Caki2 (cell line): ENCODE results near the gene PTK7. TPM values are rescaled to one million over a fixed set of nuclear protein-coding genes. Genes with fewer than 3 reads are reported as not detected.

ENCODE experiments used
- DNase-seq: peaks from one replicate; pipeline ENCODE4 v3.0.0-alpha.2; 2015; ENCODE audit warnings: low read depth
- in situ Hi-C: cut with HindIII; loops from 2 replicates; pipeline ENCODE4 v1.10.0; 2016; ENCODE audit warnings: low sequenced_read_pairs, low pct_unique_long_range_greater_than_20kb, mixed read lengths
- total RNA-seq: library from RNA; depleted of rRNA; stranded (reverse); fragments of >200 nt; shearing (Covaris generic); gene quantifications from 2 replicates; pipeline ENCODE4 v1.2.3, GENCODE V29; 2014; ENCODE audit warnings: low replicate concordance

The PTK7 gene
- total RNA-seq, 1 experiment from 2014 or later = 69.5 TPM

GRCh38 chr6:43163899-43164298, 87.8 kb downstream of the PTK7 start:
- in situ Hi-C loops = no loop called here
- no peak for DNase-seq

DNA sequence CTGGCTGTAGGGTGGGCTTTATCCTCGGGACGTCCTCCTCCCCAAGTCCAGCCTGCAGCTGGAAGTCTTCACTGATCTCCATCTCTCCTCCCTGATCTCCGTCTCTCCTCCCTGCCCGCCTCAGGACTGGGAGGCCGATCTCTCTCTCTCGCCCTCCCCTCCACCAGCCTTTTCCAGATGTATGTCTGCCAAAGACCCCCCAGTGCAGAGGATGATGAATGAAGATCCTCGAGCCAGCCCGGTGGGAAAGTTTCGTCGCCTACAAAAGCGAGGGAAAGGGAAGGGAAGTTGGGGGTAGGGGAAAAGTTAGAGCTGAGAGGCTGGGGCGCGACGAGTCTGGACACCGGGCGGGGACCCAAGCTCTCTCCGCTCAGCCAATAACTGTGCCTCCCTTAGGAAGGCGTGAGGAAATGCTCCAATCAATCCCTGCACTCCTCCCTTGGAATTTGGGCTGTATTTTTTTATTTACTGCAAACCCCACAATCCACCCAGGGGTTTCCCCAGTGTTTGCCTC, 94.4 kb downstream of the PTK7 start:
- in situ Hi-C loops = no loop called here
- DNase-seq = no peak

DNA sequence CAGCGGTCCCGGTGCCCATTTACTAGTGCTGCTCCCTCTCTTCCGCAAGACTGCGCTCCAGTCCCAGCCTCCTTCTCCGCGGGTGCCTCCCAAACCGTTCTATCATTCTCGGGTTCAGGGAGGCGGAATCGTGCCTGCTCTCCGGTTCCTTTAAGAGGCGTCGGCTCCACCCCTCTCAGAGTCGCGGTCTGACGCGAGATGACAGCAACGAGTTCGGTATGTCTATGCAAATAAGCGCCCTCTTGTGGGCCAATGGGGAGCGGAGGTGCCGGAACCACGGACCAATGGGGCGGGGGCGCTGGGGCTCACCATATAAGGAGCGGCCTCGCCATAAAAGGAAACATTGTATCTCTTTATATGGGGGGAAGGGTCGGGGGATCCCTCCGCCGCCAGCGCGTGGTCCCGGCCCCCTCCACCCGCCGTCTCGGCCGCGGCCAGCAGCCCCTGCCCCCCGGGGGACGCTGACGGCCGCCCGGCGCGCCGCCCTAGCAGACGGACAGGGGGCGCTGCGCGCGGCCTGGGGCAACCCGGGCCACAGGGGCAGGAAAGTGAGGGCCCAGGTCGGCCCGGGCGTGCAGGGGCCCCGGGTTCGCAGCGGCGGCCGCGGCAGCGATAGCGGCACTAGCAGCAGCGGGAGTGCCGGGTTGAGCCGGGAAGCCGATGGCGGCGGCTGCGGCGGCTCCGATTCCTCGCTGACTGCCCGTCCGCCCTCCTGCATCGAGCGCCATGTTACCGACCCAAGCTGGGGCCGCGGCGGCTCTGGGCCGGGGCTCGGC, 95.0 kb downstream of the PTK7 start, which contains the start of gene SRF:
TSS of gene SRF (plus strand) at position 339 of the 776 bp plus-strand sequence. CDS start at position 727, 388 bp downstream.
- in situ Hi-C loops = no loop called here
- DNase-seq = peak; percentile 100

DNA sequence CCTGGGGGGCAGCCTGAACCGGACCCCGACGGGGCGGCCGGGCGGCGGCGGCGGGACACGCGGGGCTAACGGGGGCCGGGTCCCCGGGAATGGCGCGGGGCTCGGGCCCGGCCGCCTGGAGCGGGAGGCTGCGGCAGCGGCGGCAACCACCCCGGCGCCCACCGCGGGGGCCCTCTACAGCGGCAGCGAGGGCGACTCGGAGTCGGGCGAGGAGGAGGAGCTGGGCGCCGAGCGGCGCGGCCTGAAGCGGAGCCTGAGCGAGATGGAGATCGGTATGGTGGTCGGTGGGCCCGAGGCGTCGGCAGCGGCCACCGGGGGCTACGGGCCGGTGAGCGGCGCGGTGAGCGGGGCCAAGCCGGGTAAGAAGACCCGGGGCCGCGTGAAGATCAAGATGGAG, 95.6 kb downstream of the PTK7 start:
- in situ Hi-C loops = no loop called here
- DNase-seq = no peak

GRCh38 chr6:43172104-43173007, 96.2 kb downstream of the PTK7 start:
- in situ Hi-C loops = no loop called here
- DNase-seq = no peak

DNA sequence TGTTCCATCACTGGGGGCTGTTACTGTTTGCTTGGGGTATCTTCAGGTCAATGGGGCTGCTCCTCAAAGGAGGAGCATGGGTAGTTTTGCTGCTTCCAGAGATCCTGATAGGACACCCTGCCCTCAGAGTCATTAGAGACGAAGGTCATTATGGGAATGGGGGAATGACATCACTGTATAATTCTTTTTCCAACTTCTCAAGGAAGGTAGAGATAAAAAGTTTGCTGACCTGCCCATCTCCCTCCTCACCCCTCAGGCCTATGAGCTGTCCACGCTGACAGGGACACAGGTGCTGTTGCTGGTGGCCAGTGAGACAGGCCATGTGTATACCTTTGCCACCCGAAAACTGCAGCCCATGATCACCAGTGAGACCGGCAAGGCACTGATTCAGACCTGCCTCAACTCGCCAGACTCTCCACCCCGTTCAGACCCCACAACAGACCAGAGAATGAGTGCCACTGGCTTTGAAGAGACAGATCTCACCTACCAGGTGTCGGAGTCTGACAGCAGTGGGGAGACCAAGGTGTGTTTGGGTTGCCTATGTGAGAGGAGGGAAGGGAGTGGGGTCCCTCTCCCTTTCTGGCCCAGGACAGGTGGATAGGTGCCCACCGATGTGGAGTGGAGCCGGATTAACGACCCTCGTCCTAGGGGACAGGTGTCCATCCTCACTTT, 97.6 kb downstream of the PTK7 start:
- in situ Hi-C loops = no loop called here
- DNase-seq = no peak

- DNase-seq = peak; percentile 100
- in situ Hi-C loops = no loop called here
Measured at GRCh38 chr6:43174263-43175112, 98.4 kb downstream of the PTK7 start.

GRCh38 chr6:43175676-43176422, 99.7 kb downstream of the PTK7 start:
- in situ Hi-C loops = no loop called here

GRCh38 chr6:43176423-43176786, 100.3 kb downstream of the PTK7 start:
- DNase-seq = no peak
- in situ Hi-C loops = no loop called here

More at GRCh38 chr6:43175676-43176422, 99.7 kb downstream of the PTK7 start:
- no peak for DNase-seq

DNA sequence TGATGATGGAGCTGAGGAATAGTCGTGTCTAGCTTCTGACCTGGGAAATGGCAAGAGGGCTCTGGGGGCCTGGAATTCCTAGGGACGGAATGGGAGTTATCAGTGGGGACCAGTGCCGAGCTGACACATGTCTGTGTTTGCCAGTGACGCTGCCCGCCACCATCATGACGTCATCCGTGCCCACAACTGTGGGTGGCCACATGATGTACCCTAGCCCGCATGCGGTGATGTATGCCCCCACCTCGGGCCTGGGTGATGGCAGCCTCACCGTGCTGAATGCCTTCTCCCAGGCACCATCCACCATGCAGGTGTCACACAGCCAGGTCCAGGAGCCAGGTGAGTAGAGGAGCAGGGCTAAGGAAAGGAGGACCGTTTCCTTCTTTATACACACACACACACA, 102.0 kb downstream of the PTK7 start:
- in situ Hi-C loops = no loop called here
- no peak for DNase-seq

DNA sequence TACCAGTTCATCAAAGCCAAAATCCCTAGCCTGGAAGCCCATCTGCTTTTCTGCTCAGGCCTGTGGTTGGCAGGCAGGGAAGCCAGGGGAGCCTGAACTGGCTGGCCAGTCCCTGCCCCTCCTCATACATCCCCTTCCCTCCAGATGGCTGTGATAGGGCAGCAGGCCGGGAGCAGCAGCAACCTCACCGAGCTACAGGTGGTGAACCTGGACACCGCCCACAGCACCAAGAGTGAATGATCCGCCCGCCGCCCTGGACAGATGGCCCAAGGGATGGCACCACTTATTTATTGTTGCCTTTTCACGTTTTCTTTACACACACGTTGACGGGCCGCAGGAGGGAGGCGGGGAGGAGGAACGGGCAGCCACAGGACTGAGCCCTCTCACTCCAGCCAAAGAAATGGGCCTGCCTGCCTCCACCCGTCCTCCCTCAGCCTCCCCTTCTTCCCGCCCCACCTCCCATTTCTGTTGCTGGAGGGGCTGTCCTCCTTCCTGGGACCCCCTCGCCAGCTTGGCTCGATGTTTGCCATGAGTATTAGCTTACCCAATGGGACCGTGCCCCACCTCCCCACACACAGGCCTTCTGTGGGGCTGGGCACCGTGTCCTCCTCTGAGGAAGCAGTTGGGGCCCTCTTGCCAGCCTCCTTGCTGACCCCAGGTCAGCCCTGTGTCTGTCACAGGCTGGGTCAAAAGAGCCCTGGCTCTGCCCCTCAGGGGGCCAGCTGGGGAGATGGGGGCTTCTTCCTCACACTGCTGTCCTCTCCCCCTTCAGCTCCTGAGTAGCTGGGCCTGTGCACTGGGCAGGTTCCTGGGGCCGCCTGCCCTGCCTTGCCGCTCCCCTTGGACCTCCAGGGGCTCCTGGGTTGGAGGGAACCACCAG, 103.1 kb downstream of the PTK7 start:
- in situ Hi-C loops = no loop called here

GRCh38 chr6:43180058-43180457, 103.9 kb downstream of the PTK7 start:
- DNase-seq = no peak
- in situ Hi-C loops = no loop called here

More for the DNA sequence above, 103.1 kb downstream of the PTK7 start:
- DNase-seq = no peak

GRCh38 chr6:43180985-43181384, 104.9 kb downstream of the PTK7 start:
- DNase-seq = no peak
- in situ Hi-C loops = no loop called here

- DNase-seq = no peak
- in situ Hi-C loops = no loop called here
Measured at GRCh38 chr6:43181621-43181941, 105.5 kb downstream of the PTK7 start.

DNA sequence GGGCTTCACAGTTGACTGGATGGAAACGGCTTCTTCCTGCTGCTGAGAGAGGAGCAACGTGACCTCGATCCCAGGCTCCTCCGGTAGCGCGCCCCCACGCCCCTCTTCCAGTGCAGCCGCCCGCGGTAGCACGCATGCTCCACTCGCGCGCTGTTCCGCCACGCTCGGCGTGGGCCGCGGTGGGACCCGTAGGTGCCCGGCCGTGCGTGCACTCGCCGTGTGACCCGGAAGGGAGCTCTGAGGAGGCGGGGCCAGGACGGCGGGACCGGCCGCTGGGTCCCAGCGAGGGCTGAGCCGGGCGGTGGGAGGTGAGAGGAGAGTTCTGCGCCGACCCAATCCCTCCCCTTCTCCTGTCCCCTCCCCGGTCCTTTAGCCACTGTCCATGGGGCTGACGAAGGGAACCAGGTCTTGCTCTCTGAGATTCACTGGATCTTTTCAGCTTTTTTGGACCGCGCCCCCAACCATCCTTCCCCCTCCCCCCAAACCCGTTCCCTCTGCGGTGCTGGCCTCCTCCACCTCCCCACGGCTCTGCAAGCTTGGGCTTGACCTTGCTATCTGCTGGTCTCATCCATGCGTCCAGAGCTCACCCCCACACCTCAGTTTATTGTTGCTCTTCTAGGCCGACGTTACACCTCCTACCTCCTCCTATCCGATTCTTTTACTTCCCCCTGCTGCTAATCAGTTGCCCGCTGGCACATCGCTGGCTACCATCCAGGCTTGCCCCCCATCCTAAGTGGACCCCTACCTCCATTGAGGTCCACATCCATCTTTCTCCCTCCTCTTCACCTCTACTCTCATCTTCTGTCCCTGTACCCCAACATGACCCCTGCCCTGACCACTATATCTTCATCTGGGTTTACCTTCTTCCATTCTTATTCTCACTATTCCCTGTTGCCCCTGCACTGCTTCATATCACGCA, 106.1 kb downstream of the PTK7 start, which contains the start of gene CUL9:
TSS of gene CUL9 (plus strand) at position 255 of the 919 bp plus-strand sequence. CDS start 2,115 bp downstream, outside the sequence.
- in situ Hi-C loops = no loop called here
- DNase-seq = peak; percentile 74
